Myocyte (in vitro differentiated cells): ENCODE results near the gene LRRC73. TPM values are rescaled to one million over a fixed set of nuclear protein-coding genes. Genes with fewer than 3 reads are reported as not detected.
"Not testable (repeated sequence)": the region's sequence is repeated elsewhere in the genome, so short reads cannot be mapped to it uniquely, and the experiment has no call there.

Source experiments
- DNase-seq: peaks from one replicate; pipeline ENCODE4 v3.0.0-alpha.2; 2012; ENCODE audit warnings: low read depth
- total RNA-seq: library from RNA; depleted of rRNA; stranded (reverse); fragments of >200 nt; gene quantifications from 2 replicates; pipeline ENCODE4 v1.2.3, GENCODE V29; 2014

LRRC73 gene
- total RNA-seq, 1 donor from 2014 or later = 1.6 TPM

DNA sequence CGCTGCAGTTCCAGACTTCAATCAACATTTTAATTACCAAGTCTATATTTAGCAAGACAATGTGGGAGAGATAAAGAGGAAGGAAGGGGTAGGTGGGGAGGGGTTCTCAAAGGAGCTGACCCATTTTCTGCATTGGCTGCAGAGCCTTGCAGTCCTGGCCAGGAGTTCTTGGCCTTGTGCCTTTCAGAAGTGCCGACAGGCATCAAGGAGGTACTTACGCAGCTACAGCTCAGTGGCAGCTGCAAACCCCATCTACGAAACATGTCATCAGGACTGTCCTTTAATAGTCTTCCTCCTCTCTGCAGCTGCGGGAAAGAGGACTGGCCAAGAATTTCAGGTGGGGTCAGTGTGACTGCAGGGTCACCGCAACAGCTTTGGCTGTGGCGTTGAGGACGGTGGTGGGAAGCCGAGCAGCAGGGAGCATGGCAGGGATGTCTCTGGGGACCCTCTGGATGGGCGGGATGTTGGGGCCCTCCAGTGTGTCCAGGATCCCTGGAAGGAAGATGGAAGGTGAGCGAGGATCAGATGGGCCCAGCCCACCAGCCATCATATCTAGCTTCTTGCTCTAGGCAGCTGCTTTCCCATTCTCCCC lies 1.8 kb upstream of the LRRC73 start:
- DNase-seq = no peak

DNA sequence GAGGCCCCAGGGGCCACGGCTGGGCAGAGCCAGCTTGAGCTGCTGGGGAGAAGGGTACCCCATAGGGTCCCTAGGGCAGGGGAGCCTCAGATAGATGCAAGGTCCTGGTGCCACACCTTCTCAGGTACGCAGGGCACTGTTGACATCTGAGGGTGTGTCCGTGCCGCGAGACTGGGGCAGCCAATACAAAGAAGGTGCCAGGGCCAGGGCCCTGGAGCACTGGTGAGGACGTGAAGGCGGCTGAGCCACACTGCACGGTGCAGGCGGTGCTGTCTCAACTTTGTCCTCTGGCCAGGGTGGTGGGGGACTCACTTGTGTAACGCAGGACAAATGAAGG lies 649 bp upstream of the LRRC73 start:
- no peak for DNase-seq

DNA sequence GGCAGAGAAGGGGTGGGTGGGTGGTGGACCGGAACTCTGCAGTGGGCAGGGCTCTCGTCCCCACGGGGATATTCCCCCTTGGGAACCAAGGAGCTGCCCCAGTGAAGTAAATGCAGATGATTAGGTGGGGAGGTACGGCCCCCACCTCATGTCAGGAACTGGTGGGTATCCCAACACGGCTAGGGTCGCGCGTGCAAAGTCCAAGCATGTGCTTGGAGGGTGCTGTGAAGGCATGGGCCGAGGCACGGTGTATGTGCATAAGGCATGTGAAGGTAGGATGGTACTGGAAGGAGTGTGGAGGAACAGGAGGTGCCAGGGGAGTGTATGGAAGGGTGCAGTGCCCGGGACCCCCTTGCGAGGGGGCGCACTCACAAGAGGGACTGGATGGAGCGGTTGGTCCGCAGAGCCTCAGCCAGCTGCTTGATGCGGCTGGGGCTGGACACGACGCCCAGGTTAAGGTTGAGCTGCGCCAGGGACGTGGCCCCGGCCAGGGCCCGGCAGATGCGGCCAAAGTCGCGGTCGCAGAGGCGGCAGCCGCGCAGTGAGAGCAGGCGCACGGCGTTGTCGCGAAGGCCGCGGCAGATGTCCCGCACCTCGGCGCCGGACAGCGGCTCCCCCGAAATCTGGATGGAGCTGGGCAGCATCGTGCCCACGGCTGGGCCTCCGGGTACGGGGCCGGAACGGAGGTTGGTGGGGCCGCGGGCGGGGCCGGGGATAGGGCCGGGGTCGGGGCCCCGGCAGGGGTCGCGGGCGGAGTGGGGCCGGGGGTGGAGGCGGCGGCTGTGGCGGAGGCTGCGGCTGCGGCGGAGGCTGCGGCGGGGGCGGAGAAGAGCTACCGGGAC lies 783 bp downstream of the LRRC73 start:
- DNase-seq = peak; percentile 28

DNA sequence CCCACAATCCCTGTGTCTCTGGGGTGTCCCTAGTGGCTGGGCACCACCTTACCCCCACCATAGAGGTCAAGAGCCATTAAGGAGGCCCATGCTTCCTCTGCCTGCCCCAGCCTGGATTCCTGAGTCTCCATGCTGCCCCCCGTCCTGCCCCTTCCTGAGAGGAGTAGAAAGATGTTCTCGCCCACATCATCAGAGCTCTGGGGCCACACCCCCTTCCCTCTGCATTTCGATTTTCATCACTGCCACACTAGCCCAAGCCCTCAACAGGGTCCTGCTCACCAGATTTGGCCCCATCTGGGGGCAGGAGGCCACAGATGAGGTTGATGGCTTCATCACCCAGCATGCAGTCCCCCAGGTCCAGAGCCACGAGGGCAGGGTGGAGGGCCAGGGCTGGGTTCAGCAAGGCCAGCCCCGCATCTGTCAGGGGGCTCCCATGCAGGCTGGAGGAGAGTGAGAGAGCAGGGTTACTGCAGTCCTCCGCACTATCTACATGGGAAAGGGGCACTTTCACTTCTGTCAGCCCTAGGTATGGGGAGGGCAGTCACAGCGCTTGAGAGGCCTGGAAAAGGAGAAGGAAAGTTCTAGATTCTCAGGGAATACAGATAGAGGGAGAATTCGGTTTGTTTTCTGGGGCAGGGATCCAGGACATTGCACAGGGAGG lies 1.5 kb downstream of the LRRC73 start:
- no peak for DNase-seq

DNA sequence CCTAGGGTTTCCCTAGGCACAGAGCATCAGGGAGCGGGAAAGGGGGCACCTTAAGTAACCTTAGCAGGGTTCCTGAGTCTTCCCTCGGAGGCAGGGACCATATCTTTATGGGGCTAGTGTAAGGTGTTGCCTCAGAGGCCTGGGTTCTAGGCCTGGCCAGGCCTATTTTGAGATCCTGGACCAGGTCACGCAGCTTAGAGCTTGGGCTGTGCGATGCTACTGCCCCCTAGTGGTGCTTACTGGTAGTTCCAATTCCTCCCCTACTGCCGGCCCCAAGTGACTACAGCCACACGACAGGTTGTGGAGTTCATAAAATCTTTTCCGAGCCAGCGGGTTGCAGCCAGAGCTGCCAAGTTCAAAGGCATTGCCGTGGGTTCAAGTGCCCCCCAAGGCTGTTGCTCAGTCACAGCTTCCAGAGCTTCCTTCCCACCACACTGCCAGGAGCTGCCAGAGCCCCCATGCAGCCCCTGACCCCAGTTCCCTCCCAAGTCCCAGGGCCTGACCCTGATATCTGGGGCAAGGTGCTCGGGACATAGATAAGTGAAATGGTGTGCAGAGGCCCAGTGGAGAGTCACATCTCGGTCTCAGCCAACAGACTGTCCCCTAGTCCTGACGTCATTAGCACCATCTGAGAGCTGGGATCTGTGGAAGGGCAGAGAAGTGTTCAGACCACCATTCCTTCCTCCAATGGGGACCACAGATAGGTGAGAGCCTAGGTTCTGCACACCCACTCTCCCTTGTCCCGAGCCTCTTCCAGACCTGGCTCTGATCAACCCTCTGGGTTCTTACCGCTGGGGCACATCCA lies 3.3 kb downstream of the LRRC73 start:
- DNase-seq = peak; percentile 90

DNA sequence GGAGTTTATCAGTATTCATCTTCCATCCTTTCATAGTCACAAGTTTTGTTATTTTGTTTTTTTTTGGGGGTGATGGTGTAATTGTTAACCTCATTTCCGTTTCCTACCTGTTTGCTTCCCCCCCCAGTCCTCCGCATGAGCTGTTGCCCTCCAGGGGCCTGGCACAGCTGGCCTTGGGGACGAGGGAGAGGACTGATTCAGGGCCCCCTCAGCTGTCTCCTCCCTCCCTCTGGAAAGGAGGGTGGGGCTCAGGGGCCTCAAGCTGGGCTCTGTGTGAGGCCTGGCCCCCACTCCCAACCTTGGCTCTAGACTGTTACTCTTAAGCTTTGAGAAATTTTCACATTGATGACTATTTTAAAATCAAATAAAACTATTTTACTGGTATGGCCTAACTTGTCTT lies 4.0 kb downstream of the LRRC73 start:
- DNase-seq = peak; percentile 56

DNA sequence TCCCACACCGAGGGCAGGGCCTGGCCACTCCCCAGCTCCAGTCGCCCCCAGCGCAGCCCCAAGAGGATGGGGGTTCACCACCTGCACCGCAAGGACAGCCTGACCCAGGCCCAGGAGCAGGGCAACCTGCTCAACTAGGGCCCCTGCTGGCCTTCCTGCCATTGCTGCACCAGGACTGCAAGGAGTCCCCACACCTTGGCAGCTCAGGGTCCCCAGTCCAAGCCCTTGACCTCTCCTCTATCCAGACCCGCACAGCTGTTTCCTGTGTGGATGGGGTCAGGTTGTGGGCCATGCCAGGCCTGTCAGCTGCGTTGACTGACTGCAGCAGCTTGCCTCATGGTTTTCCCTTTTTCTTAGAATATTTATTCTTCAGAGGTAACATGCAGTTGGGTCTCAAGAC lies 4.4 kb downstream of the LRRC73 start:
- no peak for DNase-seq

DNA sequence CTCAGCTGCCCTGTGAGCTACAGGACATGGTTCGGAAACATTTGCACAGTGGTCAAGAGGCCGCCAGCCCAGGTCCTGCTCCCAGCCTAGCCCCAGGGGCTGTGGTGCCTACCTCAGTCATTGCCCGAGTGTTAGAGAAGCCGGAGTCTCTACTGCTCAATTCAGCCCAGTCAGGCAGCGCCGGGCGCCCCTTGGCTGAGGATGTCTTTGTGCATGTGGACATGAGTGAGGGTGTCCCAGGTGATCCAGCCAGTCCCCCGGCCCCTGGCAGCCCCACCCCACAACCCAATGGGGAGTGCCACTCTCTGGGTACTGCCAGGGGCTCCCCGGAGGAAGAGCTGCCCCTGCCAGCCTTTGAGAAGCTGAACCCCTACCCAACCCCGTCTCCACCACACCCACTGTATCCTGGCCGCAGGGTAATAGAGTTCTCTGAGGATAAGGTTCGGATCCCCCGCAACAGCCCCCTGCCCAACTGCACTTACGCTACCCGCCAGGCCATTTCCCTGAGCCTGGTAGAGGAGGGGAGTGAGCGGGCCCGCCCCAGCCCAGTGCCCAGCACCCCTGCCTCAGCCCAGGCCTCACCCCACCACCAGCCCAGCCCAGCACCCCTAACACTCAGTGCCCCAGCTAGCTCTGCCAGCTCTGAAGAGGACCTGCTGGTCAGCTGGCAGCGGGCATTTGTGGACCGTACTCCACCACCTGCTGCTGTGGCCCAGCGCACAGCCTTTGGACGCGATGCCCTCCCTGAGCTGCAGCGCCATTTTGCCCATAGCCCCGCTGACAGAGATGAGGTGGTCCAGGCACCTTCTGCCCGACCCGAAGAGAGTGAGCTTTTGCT lies 5.2 kb downstream of the LRRC73 start:
- DNase-seq = no peak

DNA sequence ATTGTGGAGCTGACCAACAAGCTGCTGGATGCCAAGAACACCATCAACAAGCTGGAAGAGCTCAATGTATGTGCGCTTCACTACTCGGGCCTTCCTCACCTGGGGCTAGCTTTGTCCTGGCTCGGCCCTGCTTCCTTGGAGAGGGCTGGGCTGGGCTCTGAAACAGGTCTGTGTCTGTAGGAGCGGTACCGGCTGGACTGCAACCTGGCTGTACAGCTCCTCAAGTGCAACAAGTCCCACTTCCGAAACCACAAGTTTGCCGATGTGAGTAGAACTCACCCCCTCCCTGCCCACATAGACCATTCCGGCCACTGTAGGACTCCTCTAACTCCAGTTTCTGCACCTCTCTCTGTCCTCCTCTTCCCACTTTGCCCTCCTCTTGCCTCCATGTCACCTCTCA lies 6.7 kb downstream of the LRRC73 start:
- DNase-seq = no peak

DNA sequence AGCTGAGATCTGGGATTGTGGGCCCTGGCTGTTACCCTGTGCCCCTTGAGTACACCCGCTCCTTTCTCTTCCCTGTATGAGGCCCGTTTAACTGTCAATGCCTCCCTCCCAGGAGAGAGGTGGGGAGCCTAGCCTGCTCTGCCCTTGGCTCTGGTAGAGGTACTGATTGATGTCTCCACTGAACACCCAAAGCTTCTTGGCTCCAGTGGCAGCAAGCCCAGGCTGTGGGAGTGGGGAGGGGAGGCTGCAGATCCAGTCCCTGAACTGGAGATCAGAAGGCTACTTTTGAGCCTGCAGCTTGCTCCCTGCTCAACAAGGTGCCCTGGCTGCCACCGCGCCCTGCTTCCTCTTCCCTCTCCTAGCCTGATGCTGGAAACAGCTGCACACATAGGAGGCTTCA lies 7.5 kb downstream of the LRRC73 start:
- no peak for DNase-seq

DNA sequence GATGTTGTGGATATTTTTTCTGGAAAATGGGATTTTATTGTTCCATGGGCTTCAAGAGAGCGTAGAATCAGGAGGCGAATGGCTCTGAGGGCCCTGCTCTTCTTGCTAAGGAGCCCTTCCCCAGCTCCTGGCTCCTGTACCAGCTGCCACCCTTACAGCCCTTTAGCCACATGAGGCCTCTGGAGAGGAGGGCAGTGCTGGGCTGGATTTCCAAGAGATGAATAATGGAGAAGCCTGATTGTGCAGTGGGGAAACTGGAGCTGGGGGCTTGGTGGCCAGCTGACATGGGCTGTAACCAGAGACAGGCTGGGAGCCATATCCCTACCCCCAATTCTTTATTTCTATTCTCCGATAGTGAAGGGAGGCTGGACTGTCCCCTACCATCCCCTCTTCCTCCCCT lies 9.2 kb downstream of the LRRC73 start:
- peak; percentile 88 for DNase-seq

DNA sequence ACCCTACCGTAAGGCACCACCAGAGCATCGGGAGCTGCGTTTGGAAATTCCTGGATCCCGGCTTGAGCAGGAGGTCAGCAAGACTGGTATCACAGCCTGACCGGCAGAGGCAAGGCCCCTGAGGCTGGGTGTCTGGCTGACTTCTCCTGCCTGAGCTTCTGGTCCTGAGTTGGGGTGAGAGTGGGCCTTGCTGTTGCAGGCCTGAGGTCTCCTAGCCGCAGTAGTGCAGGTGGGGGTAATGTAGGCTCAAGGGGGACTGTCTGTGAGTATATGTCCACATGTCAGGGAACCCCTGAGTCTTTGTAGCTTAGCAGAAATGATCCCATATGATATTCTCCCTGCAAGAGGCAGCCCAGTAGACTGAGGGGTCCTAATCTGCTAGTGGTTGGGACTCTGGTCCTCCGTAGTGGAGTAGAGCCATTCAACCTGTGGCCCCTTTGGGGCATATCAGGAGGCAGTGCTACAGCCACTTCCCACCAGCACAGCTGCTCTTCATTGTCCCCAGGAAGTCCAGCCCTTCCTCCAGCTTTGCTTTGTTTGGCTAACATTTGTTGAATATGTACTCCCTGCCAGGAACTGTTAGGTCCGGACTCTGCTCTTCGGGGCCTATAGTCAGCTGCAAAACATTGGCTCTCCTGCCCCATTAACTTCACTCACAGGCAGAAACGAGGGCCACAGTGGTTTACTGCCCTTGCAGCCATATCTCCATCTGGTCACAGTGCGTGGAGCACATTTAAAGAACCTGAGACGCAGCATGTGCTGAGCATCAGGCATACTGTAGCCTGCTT lies 10.9 kb downstream of the LRRC73 start:
- peak; percentile 68 for DNase-seq

DNA sequence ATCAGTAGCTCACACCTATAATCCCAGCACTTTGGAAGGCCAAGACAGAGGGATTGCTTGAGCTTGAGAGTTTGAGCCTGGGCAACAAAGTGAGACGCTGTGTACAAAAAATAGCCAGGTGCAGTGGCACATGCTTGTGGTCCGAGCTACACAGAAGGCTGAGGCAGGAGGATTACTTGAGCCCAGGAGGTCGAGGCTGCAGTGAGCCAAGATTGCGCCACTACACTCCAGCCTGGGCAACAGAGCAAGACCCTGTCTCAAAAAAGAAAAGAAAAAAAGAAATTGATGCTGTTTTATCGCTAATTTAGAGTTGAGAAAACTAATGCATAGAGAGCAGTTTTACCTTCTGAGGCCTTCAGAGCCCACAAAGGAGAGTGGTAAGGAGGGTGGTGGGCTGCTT lies 11.9 kb downstream of the LRRC73 start:
- not testable (repeated sequence) for DNase-seq

DNA sequence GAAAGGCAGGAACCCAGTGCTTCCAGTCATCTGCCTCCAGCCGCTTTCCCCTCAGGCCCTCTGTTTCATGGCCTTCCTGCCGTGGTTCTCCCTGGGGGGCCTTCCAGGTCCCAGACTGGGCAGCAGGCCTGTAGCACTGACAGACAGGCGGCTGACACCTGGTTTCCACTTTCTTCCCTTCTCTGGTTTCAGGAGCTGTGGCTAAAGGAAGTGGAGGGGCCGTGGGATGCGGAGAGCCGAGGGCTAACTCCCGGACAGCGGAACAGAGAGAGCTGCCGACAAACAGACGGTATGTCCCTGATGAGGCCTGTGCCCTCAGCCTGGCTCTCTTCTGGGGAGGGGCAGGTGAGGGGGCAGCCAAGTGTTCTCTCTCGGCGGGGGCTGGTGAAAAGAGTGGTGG lies 12.5 kb downstream of the LRRC73 start:
- DNase-seq = peak; percentile 49

DNA sequence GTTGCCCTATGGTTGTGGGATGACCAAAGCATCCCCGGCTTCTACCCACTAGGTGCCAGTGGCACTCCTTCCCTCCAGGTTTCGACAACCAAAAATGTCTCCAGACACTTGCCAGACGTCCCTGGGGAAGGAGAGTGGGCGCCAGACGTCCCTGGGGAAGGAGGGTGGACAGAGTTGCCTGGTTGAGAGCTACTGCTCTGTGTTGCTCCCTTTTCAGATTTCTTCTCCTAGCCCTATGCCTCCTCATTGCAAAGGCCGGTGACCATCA lies 13.1 kb downstream of the LRRC73 start:
- DNase-seq = no peak

DNA sequence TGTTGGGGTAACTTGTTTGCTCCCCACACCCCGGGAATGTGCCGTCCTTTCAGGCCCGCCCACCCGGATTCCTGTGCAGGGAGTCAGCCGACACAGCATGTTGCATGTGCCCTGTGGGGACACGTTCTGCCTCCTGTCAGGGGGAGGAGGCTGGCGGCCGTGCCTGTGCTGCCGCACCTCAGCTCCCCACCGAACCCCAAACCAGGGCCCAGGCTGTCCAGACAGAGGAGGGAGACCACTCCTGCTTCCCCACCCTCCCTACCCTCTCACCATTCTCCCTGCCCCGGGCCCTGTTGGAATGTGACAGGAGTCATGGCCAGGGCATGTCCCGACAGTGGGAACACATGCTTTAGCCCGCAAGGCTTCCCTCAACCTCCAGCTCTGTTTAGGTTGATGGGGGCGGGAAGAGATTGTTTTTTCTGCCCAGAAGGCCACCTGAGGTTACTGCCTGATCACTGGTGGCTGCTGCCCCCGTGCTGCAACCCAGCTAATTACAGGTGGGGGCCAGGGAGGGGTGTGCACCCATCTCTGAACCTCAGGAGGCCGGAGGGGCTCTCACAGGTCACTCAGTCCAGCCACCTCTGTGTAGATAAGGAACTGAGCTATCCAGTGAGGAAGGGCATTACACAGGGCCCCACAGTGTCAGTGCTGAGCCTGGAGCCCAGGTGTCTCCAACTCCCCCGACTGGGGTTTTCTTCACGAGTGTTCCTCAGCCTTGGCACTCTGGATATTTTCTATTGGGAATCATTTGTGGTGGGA lies 13.6 kb downstream of the LRRC73 start:
- DNase-seq = peak; percentile 86

DNA sequence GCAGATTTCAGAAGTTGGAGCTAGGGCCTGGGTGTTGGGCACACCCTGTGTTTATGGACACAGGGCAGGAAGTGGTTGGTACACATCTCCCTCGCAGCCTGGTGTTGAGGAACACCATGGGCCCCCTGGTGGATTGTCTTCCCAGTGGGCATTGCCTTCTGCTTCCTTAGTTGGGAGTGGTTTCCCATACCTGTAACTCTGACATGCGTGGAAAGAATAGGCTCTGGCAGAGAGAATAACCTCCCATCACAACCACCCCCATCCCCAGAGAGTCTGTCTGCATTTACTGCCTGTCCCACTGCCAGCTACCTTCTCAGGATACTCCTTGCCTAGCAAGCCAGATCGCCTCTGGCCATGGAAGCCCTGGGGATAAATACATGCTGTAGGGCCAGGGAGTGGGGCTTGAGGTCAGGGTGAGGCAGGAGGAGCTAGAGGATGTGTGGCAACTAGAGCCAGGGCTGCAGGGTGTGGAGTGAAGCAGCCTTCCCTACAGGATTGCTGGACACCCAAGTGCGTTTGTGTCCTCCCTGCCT lies 14.7 kb downstream of the LRRC73 start:
- DNase-seq = no peak

DNA sequence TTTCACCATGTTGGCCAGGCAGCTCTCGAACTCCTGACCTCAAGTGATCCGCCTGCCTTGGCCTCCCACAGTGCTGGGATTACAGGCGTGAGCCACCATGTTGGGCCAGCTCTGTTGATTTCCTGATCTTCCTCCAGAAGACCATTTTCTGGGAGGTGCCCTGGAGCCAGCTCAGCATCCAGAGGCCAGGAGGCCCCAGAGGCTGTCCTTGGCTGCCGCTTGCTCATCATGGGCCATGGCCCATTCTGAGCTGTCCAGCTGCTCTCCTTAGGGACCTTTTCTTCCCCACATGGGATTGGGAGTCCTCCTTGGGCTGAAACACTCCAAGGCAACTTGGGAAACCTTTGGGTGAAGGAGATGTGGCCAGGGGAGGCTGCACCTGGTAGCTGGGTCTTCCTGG lies 15.4 kb downstream of the LRRC73 start:
- DNase-seq = no peak

DNA sequence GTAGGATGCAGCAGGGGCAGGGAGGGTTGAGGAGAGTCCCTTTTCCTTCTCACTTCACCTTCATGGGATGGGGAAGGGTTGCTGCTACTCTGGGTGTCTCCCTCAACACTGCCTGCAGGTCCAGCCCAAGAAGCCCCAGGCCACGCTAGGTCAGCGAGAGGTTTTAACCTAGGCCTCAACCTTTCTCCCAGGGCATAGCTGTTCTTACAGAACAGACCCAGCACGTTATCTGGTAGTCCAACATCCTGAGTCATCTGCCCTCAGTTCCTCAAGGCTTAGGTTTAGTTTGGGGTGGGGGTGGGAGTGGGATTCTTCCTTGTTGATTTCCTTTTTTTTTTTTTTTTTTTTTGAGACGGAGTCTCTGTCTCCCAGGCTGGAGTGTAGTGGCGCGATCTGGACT lies 15.8 kb downstream of the LRRC73 start:
- DNase-seq = no peak
